ENCODE results near the gene PBX1.

Gene PBX1

DNA sequence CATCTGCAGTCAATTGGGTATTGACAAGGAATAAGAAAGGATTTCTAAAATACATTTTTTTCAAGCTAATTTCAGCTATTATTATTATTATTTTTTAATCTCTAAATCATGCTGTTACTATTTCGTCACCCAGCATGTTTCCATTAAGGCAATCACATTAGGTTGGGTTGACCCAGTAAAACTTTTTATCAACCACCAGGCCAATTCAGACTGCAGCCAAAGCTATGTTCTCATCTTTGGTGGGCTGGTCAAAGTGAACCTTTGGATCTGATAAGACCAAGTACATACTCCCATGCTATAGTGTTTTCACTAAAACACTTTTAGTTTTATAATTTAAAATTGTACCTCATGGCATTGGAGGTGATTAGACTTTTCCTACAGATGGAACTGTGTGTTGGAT is 198.6 kb downstream of the PBX1 start:
- no peak for DNase-seq (ENCODE audit: low read depth in 2 of 2)

- no peak for DNase-seq (ENCODE audit: low read depth in 2 of 2)
Observed at GRCh38 chr1:164759144-164759920, 200.3 kb downstream of the PBX1 start.

- no peak for DNase-seq (ENCODE audit: low read depth in 2 of 2)
Observed at GRCh38 chr1:164759979-164760469, 201.0 kb downstream of the PBX1 start.

DNA sequence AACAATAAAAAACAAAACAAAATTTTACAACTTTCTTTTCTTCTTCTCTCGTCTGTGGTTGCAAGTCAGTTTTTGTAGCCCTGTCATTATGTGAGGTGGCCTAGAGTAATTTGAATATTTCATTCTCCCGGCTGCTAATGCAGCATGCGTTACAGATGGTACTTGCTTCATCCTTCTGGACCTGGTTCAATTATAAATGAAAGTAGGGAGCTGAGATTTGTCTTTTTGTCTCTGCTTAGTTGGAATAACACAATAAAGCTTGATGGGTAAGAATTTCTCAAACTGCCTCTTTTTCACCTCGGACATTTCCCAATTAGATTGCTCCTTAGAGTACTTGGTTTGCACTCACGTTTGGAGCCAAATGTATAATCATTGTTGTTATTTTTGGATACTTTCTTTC is 201.6 kb downstream of the PBX1 start:
- DNase-seq (ENCODE audit: low read depth in 2 of 2): no peak

DNA sequence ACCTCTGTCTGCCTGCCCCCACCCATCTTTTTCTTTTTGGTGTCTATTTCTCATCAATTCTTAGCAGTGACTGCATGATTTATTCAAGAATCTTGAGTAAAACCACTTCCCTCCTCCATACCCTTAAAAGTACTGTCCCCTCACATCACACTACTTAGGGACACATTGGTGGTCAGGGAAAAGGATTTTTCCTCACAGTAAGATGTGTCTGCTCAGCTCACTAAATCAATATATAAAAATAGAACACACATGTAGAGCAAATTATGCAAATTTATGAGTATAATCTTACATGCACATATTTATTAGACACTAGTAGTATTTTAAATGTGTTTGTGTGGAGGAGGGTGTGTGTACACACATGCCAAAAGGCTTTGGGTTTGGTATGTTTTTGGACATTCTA is 202.0 kb downstream of the PBX1 start:
- DNase-seq (ENCODE audit: low read depth in 2 of 2): no peak

- DNase-seq (ENCODE audit: low read depth in 2 of 2): no peak
Observed at GRCh38 chr1:164763098-164763497, 204.1 kb downstream of the PBX1 start.

DNA sequence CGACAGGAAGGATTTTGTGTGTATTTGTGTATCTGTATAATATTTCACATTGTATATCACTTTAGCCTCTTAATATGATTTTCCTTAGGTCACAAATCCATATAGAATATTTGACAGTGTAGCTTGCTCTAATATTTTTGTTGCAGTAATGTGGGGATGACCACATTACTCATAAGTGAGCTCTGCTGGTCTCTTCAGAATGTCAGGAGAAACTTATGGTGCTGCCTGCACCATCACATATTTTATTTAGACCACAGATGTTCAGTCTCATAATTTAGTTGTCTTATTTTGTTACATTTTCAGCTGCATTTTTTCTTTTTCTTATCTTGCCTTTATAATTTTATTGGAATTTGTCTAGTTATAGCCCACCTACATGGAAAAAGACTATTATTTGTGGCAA is 205.3 kb downstream of the PBX1 start:
- no peak for DNase-seq (ENCODE audit: low read depth in 2 of 2)

DNA sequence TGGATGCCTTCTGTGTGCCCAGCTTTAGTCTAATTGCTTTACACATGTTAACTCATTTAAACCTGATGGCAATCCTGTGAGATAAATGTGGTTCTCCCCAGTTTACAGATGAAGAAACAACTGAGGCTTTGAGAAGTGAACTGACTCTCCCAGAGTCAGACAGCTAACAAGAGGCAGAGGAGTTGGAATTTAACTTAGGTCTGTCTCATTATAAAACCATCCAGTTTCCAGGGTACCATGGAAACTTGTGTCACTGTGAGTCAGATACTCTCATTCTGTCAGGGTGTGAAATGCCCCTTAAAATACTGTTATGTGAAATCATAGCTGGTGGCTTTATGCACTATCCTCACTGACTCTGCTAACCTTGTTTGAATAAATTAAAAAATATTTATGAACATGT is 206.6 kb downstream of the PBX1 start:
- no peak for DNase-seq (ENCODE audit: low read depth in 2 of 2)

- DNase-seq (ENCODE audit: low read depth in 2 of 2): no peak
Observed at GRCh38 chr1:164765992-164766720, 207.2 kb downstream of the PBX1 start.

- no peak for DNase-seq (ENCODE audit: low read depth in 2 of 2)
Observed at GRCh38 chr1:164767752-164768402, 208.9 kb downstream of the PBX1 start.

DNA sequence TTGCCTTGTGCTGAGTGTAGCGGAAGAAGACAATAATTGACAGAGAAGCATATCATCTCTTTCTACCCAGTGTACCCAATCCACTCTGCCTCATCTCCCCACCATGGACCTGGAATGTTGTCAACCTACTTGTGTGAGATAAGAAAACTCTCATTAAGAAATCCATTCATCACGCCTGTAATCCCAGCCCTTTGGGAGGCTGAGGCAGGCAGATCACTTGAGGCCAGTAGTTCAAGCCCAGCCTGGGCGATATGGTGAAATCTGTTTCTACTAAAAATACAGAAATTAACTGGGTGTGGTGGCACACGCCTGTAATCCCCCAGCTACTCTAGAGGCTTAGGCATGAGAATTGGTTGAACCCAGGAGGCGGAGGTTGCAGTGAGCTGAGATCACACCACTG is 209.6 kb downstream of the PBX1 start:
- no peak for DNase-seq (ENCODE audit: low read depth in 2 of 2)

GRCh38 chr1:164769486-164770130 is 210.6 kb downstream of the PBX1 start:
- DNase-seq (ENCODE audit: low read depth in 2 of 2): no peak

DNA sequence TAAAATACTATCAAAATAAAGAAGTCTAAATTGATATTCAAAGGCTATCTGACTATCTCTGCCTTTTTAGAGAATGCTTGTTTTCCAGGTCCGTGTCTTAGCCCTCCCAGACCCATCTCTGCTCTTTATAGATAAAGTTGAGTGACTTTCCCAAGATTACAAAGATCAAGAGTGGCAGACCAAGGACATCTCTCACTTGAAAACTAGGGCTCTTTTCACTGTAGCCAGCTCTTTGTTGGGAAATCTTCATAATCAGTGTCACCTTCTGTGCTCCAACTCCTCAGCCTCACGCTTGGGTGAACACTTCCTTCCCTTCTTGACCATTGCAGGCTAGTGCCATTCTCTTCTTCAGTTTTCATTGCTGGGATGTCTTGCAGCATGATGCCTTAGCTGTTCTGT is 211.1 kb downstream of the PBX1 start:
- DNase-seq (ENCODE audit: low read depth in 2 of 2): no peak

GRCh38 chr1:164771041-164771618 is 212.1 kb downstream of the PBX1 start:
- DNase-seq (ENCODE audit: low read depth in 2 of 2): no peak

GRCh38 chr1:164771619-164772361 is 212.8 kb downstream of the PBX1 start:
- DNase-seq (ENCODE audit: low read depth in 2 of 2): no peak

- no peak for DNase-seq (ENCODE audit: low read depth in 2 of 2)
Observed at GRCh38 chr1:164772635-164773034, 213.7 kb downstream of the PBX1 start.

DNA sequence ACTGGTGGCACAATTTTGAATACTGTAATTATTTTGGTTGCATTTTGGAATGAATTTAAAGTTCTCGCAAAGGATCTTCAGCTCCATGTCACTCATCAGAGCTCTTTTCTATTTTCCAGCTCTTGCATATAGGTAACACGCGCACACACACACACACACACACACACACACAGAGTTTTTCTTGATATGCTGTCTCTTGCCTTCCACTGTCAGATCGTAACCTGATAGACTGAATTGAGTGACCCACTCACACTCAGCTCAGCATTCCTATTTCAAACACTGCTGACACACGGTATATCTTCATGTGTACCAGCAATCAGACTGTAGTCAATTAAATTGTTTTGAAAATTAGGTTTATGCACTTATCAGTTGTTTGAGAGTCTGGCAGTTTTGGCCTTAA is 214.1 kb downstream of the PBX1 start:
- no peak for DNase-seq (ENCODE audit: low read depth in 2 of 2)

DNA sequence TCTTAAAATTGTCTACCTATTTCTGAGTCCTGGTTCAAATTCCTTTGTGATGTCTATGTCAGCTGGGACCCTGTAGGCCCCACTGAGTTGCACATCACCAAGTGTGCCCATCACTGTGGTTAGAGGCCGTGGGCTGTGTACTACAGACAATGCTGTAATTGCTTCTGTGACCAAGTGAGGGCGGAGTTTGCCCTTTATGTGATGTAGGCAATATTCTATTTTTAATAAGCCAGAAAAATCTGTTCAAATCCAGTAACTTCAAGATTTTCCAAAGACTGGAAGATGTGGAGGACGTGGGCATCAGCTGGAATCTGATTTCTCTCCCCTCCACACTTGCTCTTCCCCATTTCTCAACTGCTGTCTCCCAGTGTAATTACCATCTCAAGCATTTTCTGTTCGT is 215.4 kb downstream of the PBX1 start:
- DNase-seq (ENCODE audit: low read depth in 2 of 2): no peak

DNA sequence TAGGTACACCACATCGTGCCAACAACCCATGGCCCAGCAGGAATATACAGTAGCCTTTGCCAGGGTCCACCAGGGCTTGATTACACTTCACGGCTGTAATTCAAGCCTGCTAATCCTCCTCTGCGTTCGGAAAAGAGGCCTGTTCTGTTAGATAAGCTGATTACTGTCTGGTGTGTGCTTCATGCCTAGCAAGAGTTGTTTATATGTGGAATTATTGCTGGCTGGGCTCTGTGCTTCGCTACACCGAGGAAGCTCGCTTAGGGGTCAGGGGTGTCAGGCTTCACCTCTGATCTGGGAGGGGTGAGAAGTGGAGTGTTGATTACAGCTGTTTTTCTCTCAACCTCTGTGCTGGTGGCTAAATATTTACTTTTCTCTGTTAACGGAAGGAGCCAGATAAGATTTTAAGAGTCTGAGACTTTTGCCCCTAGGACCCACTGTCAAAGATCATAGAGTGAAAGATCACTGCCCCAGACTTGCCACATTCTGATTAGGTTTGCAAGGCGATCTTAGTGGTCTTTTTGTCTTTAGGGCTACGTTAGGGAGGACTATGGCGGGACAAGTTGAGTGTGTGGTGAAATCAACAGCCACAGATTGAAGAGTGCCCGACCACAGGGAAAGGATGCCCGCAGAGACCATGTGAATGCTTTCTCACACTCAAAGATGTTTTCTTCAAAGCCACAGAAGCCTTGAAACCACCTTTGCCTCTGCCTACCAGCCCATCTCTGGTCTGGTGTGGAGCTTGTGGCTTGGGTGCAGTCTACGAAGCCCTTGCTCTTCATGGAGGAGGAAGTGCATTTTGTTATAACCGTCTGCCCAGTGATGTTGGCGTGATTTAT is 216.1 kb downstream of the PBX1 start:
- no peak for DNase-seq (ENCODE audit: low read depth in 2 of 2)

DNA sequence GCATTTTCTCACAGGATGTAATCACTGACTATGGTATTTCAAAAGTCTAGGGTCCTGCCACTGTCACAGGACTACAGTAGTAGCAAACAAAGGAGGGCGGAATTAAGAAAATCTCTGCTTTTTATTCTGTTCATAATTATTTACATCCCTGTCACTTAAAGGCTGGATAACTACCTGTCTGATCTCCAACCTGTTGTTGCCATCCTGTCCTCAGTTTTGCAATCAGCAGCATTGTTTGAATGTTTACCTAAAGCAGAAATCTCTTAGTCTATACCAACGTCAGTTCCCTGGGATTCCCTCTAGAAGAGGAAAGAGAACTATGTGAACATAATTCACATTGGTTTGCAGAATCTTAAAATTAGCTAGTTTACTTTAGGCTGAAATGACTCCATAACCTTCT is 218.5 kb downstream of the PBX1 start:
- no peak for DNase-seq (ENCODE audit: low read depth in 2 of 2)

Data from stimulated activated CD8-positive, alpha-beta memory T cell treated with anti-CD3 and anti-CD28 coated beads, Interleukin-15, amount 100 ng/mL, for 4 hours (primary cell).